Glutamatergic neuron (in vitro differentiated cells): Measurements from ENCODE around the gene TMPRSS12. TPM values are rescaled to one million over a fixed set of nuclear protein-coding genes. Genes with fewer than 3 reads are reported as not detected.

Source experiments
- DNase-seq: peaks from one replicate; pipeline ENCODE4 v3.0.0; 2022
- H3K27ac Mint-ChIP-seq: one replicate; pipeline ENCODE4 v1.8.0; 2020; ENCODE audit warnings: mild to moderate bottlenecking, mixed read lengths, inconsistent platforms; ENCODE audit not compliant: unreplicated experiment
- H3K27me3 Mint-ChIP-seq: one replicate; pipeline ENCODE4 v1.8.0; 2020; ENCODE audit warnings: mild to moderate bottlenecking, moderate library complexity, mixed read lengths, inconsistent platforms; ENCODE audit not compliant: unreplicated experiment
- H3K36me3 Mint-ChIP-seq: one replicate; pipeline ENCODE4 v1.8.0; 2020; ENCODE audit warnings: mild to moderate bottlenecking, mixed read lengths, inconsistent platforms; ENCODE audit not compliant: unreplicated experiment
- H3K4me1 Mint-ChIP-seq: one replicate; pipeline ENCODE4 v1.8.0; 2020; ENCODE audit warnings: mild to moderate bottlenecking, low read depth, mixed read lengths, inconsistent platforms; ENCODE audit not compliant: unreplicated experiment
- H3K4me3 Mint-ChIP-seq: one replicate; pipeline ENCODE4 v1.8.0; 2020; ENCODE audit warnings: mild to moderate bottlenecking, mixed read lengths, inconsistent platforms; ENCODE audit not compliant: unreplicated experiment
- H3K9me3 Mint-ChIP-seq: one replicate; pipeline ENCODE4 v1.8.0; 2020; ENCODE audit warnings: mild to moderate bottlenecking, moderate library complexity, mixed read lengths, inconsistent platforms; ENCODE audit not compliant: unreplicated experiment
- CTCF ChIP-seq: fragments of 200-600 bp; sonication (generic); IDR thresholded peaks from one replicate; pipeline ENCODE4 v1.5.0; 2021; ENCODE audit not compliant: partially characterized antibody, unreplicated experiment
- total RNA-seq: library from RNA; stranded (reverse); fragmentation: NEBNext Ultra II Directional; extraction: Animal tissue kit (Norgen Biotek cat#: 25700); gene quantifications from one replicate; pipeline ENCODE4 v1.2.1, GENCODE V29; 2021; ENCODE audit not compliant: unreplicated experiment

TMPRSS12 gene
- total RNA-seq, 1 donor from 2014 or later = not detected

- no peak for TF ChIP-seq CTCF
- Mint-ChIP-seq H3K36me3 (no peaks in the 10 kb centered on the region), H3K27me3 (no peaks in the 10 kb centered on the region), H3K27ac (no peak overlapping the region), H3K9me3 (no peaks in the 10 kb centered on the region), H3K4me1 (no peaks in the 10 kb centered on the region), H3K4me3 (no peak overlapping the region)
- DNase-seq = no peak
These were observed 92.5 kb downstream of the TMPRSS12 start for GRCh38 chr12:50934981-50935807.

- Mint-ChIP-seq H3K36me3 (no peaks in the 10 kb centered on the region), H3K27me3 (no peaks in the 10 kb centered on the region), H3K4me1 (no peaks in the 10 kb centered on the region), H3K9me3 (no peaks in the 10 kb centered on the region), H3K4me3 (no peak overlapping the region), H3K27ac (no peak overlapping the region)
- DNase-seq = no peak
- TF ChIP-seq CTCF = no peak
These were observed 94.2 kb downstream of the TMPRSS12 start for GRCh38 chr12:50936821-50937530.

Other genes with a start within 250 kb of the TMPRSS12 start
- gene ATF1, start 78.8 kb upstream of the TMPRSS12 start, total RNA-seq = 7.1 TPM
- gene HIGD1C, start 109.6 kb downstream of the TMPRSS12 start, total RNA-seq = not detected
- 41.1 TPM for gene SLC11A2, start 183.5 kb downstream of the TMPRSS12 start, total RNA-seq
- 37.1 TPM for gene LETMD1, start 205.4 kb downstream of the TMPRSS12 start, total RNA-seq
- 90.6 TPM for gene CSRNP2, start 240.7 kb downstream of the TMPRSS12 start, total RNA-seq